GM23338 (cell line): ENCODE measurements around the gene IZUMO1. TPM values are rescaled to one million over a fixed set of nuclear protein-coding genes. Genes with fewer than 3 reads are reported as not detected.
A peak's percentile ranks its signal among the peaks of the same experiment; 100 is the strongest.

Source experiments
- ATAC-seq: fragments of 200-7000 bp; cut with Tn5 transposase; 3 replicates; pipeline ENCODE4 v1.9.1; 2020
- DNase-seq: peaks from one replicate; pipeline ENCODE4 v3.0.0-alpha.2; 2015; ENCODE audit warnings: low spot score
- H2AFZ ChIP-seq: fragments of 200-600 bp; sonication (generic); 2 replicates; pipeline ENCODE4 v1.8.0; 2016; ENCODE audit warnings: antibody characterized with exemption, mild to moderate bottlenecking, moderate library complexity
- H3F3A ChIP-seq: fragments of 200-600 bp; sonication (generic); replicated peaks from 2 replicates; pipeline ENCODE4 v1.8.0; 2017; ENCODE audit warnings: antibody characterized with exemption, mixed run types, low read depth
- H3K27ac ChIP-seq: fragments of 200-600 bp; sonication (generic); 2 replicates; pipeline ENCODE4 v1.6.1; 2016; ENCODE audit warnings: low read depth
- H3K27me3 ChIP-seq: fragments of 200-600 bp; sonication (generic); 2 replicates; pipeline ENCODE4 v1.8.0; 2016; ENCODE audit warnings: mild to moderate bottlenecking, mixed run types, moderate library complexity; ENCODE audit not compliant: insufficient read depth
- H3K36me3 ChIP-seq: fragments of 200-600 bp; sonication (generic); 2 replicates; pipeline ENCODE4 v1.8.0; 2016; ENCODE audit warnings: mild to moderate bottlenecking; ENCODE audit not compliant: insufficient read depth
- H3K4me1 ChIP-seq: fragments of 200-600 bp; sonication (generic); 2 replicates; pipeline ENCODE4 v1.8.0; 2016; ENCODE audit warnings: mild to moderate bottlenecking, moderate library complexity; ENCODE audit not compliant: insufficient read depth
- H3K4me2 ChIP-seq: fragments of 200-600 bp; sonication (generic); 2 replicates; pipeline ENCODE4 v1.7.1; 2017; ENCODE audit warnings: mixed run types
- H3K4me3 ChIP-seq: fragments of 200-600 bp; sonication (generic); 2 replicates; pipeline ENCODE4 v1.6.1; 2016; ENCODE audit warnings: mixed run types
- H3K79me2 ChIP-seq: fragments of 200-600 bp; sonication (generic); replicated peaks from 2 replicates; pipeline ENCODE4 v1.8.0; 2017; ENCODE audit warnings: mild to moderate bottlenecking; ENCODE audit not compliant: insufficient read depth
- H3K9me2 ChIP-seq: fragments of 200-600 bp; sonication (generic); 2 replicates; pipeline ENCODE4 v1.8.0; 2017; ENCODE audit not compliant: insufficient read depth
- H4K20me1 ChIP-seq: fragments of 200-600 bp; sonication (generic); replicated peaks from 2 replicates; pipeline ENCODE4 v1.8.0; 2017; ENCODE audit warnings: mild to moderate bottlenecking; ENCODE audit not compliant: insufficient read depth
- H3K27ac Mint-ChIP-seq: 2 replicates; pipeline ENCODE4 v1.8.0; 2020; ENCODE audit warnings: inconsistent platforms, mild to moderate bottlenecking, moderate library complexity, mixed read lengths
- H3K27me3 Mint-ChIP-seq: 3 replicates; pipeline ENCODE4 v1.8.0; 2022; ENCODE audit warnings: low read depth, mild to moderate bottlenecking, moderate library complexity, mixed read lengths, inconsistent platforms; ENCODE audit not compliant: insufficient read depth, poor library complexity
- H3K36me3 Mint-ChIP-seq: 3 replicates; pipeline ENCODE4 v1.8.0; 2021; ENCODE audit warnings: low read depth, mild to moderate bottlenecking, inconsistent platforms, moderate library complexity, mixed read lengths
- H3K4me1 Mint-ChIP-seq: 3 replicates; pipeline ENCODE4 v1.8.0; 2020; ENCODE audit warnings: mild to moderate bottlenecking, inconsistent platforms, mixed read lengths
- H3K4me3 Mint-ChIP-seq: 3 replicates; pipeline ENCODE4 v1.8.0; 2021; ENCODE audit warnings: moderate library complexity, mild to moderate bottlenecking, inconsistent platforms, mixed read lengths
- H3K9me3 Mint-ChIP-seq: 3 replicates; pipeline ENCODE4 v1.8.0; 2020; ENCODE audit warnings: moderate library complexity, mild to moderate bottlenecking, inconsistent platforms, mixed read lengths
- CREB1 ChIP-seq: fragments of 250-450 bp; sonication (Bioruptor Pico); IDR thresholded peaks from 2 replicates; pipeline ENCODE4 v1.5.0; 2020; ENCODE audit warnings: low read depth, mild to moderate bottlenecking, moderate library complexity
- ETS1 ChIP-seq: IDR thresholded peaks from 2 replicates; pipeline ENCODE4 v1.6.1; 2016; ENCODE audit warnings: antibody characterized with exemption
- POLR2AphosphoS5 ChIP-seq: IDR thresholded peaks from 2 replicates; pipeline ENCODE4 v1.6.1; 2016; ENCODE audit warnings: antibody characterized with exemption, low read depth
- ZNF462 ChIP-seq: fragments of 250-450 bp; sonication (Bioruptor Pico); IDR thresholded peaks from 2 replicates; pipeline ENCODE4 v1.5.0; 2020; ENCODE audit warnings: mild to moderate bottlenecking, moderate library complexity
- polyA plus RNA-seq: library from polyadenylated mRNA; unstranded; fragments of >200 nt; fragmentation: Nextera tagmentation; extraction: Ambion mirVana; gene quantifications from 2 replicates; pipeline ENCODE4 v1.2.1, GENCODE V29; 2016
- total RNA-seq: library from RNA; depleted of rRNA; stranded (reverse); fragments of >200 nt; shearing (Covaris generic); gene quantifications from 2 replicates; pipeline ENCODE4 v1.2.3, GENCODE V29; 2014

IZUMO1 gene
- total and polyA plus RNA-seq, 2 experiments from 2014 or later: 1.2 to 3.5 TPM

GRCh38 chr19:48746110-48746509 lies 599 bp downstream of the IZUMO1 start (continued):
- TF ChIP-seq ZNF462 (CRISPR knock-in tag) (no peak), POLR2AphosphoS5 (no peak)

- Mint-ChIP-seq H3K27ac (0 out of 2 replicates have a peak overlapping the region, but pooled peaks have one; percentile 23), H3K27me3 (peaks cover 25% of the 10 kb centered on the region), H3K36me3 (peaks cover 27% of the 10 kb centered on the region), H3K4me3 (peak overlapping the region; percentile 68), H3K9me3 (no peaks in the 10 kb centered on the region; the same call in 2 of the 3 replicates), H3K4me1 (peaks cover 28% of the 10 kb centered on the region)
- Histone ChIP-seq H3K36me3 (0 out of 2 replicates have a peak, but pooled peaks cover 6% of the 10 kb centered on the region), H3K4me3 (peak overlapping the region; percentile 56), H3K4me2 (peak overlapping the region; percentile 70), H3K27me3 (peaks cover 7% of the 10 kb centered on the region), H3K27ac (no peak overlapping the region), H3K79me2 (peaks cover 18% of the 10 kb centered on the region), H3F3A (peaks cover 19% of the 10 kb centered on the region), H3K9me2 (no peaks in the 10 kb centered on the region), H4K20me1 (peaks cover 4% of the 10 kb centered on the region; the same call in 1 of the 2 replicates), H2AFZ (no peak overlapping the region), H3K4me1 (peaks cover 20% of the 10 kb centered on the region)
- ATAC-seq (peak; percentile 40), DNase-seq (peak; percentile 94)
- TF ChIP-seq CREB1 (CRISPR knock-in tag): no peak
- peak; percentile 97 for TF ChIP-seq ETS1
Measured at GRCh38 chr19:48745208-48745995, 1.3 kb downstream of the IZUMO1 start.
